Activated CD4-positive, alpha-beta T cell treated with anti-CD3 and anti-CD28 coated beads, Interleukin-2, amount 10 ng/mL, durations not matched to agents 7 days and 5 days (primary cell): ENCODE data around the gene S1PR1. TPM values are rescaled to one million over a fixed set of nuclear protein-coding genes. Genes with fewer than 3 reads are reported as not detected.
A peak's percentile ranks its signal among the peaks of the same experiment; 100 is the strongest.
"Not testable (repeated sequence)": the region's sequence is repeated elsewhere in the genome, so short reads cannot be mapped to it uniquely, and the experiment has no call there.

Experiments
- CTCF ChIA-PET: fragments of 350-600 bp; sonication (Branson Sonifier 250); formaldehyde crosslinking; loops from one replicate; lab custom pipeline; 2021; ENCODE audit warnings: antibody characterized with exemption; lab: Charles Lee
- POLR2A ChIA-PET: fragments of 350-600 bp; sonication (Branson Sonifier 250); formaldehyde crosslinking; loops from one replicate; lab custom pipeline; 2021; ENCODE audit warnings: antibody characterized with exemption; lab: Charles Lee
- DNase-seq: peaks from one replicate; pipeline ENCODE4 v3.0.0-alpha.2; 2020
- H3K27ac Mint-ChIP-seq: one replicate; pipeline ENCODE4 v1.8.0; 2021; ENCODE audit warnings: mild to moderate bottlenecking, moderate library complexity, mixed read lengths
- H3K27me3 Mint-ChIP-seq: one replicate; pipeline ENCODE4 v1.8.0; 2021; ENCODE audit warnings: mixed read lengths
- H3K36me3 Mint-ChIP-seq: one replicate; pipeline ENCODE4 v1.8.0; 2021; ENCODE audit warnings: low read depth, mixed read lengths
- H3K4me1 Mint-ChIP-seq: one replicate; pipeline ENCODE4 v1.8.0; 2021; ENCODE audit warnings: mixed read lengths
- H3K4me3 Mint-ChIP-seq: one replicate; pipeline ENCODE4 v1.8.0; 2021; ENCODE audit warnings: mild to moderate bottlenecking, moderate library complexity, mixed read lengths
- H3K9me3 Mint-ChIP-seq: one replicate; pipeline ENCODE4 v1.8.0; 2021; ENCODE audit warnings: mixed read lengths
- total RNA-seq, 2 experiments: library from RNA; stranded (reverse); gene quantifications; one replicate each; pipeline ENCODE4 v1.2.3, GENCODE V29; 2021

S1PR1 gene
- total RNA-seq, 2 experiments from 2014 or later: 177 to 209 TPM

DNA sequence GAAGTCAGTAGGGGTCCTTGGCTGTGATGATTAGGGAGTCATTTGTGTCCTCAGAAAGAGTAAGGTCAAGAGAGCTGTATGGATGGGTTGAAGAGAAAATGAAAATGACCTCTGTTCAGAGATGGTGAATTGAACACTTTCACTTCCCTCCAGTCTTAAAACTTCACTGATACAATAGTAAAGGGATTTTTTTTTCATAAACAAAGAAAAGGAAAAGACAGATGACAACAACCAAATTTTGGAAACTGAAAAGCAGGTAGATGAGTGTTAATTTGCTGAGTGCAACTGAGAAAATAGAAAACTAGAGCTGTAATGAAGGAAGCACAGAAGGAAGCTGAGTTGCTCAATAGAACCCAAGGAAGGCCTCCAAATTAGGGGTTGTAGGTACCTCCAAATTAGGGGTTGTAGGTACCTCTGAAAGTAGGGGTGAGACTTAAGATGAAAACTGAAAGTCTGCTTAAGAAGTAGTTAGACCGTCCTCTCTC lies 14.8 kb upstream of the S1PR1 start:
- H3K36me3 Mint-ChIP-seq: peaks cover 15% of the 10 kb centered on the region
- CTCF ChIA-PET: interaction anchor here (1.3 to 2.0 kb wide), 2 partner anchors 11 to 17 kb away, joined by 4 to 6 read pairs; no protein-coding TSS in a partner anchor
- H3K4me1 Mint-ChIP-seq: peaks cover 28% of the 10 kb centered on the region
- DNase-seq: no peak
- POLR2A ChIA-PET: no interaction called here
- H3K27me3 Mint-ChIP-seq: no peaks in the 10 kb centered on the region
- peak overlapping the region; percentile 78 for H3K27ac Mint-ChIP-seq
- peak overlapping the region; percentile 55 for H3K4me3 Mint-ChIP-seq
- peaks cover 5% of the 10 kb centered on the region for H3K9me3 Mint-ChIP-seq

DNA sequence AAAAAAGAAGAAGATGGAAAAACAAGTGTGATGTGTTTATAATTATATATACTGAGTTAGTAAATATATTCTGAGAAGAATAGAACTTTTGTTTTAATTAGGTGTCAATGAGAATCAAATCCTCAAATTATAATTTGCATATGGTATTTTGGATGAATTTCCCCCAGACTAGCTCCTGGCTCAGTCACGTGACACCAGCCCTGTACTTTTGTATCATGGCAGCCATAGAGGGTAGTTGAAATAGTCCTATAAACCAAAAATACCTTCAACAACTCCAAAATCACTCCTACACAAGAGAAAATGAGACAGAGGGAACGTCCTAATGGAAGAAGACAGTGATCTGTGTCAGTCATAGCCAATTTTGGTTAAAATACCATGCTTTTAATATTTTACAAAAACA lies 9.0 kb upstream of the S1PR1 start:
- H3K9me3 Mint-ChIP-seq: no peaks in the 10 kb centered on the region
- ChIA-PET POLR2A (interaction anchor here (0.6 kb wide), 1 partner anchor 83 kb away, joined by 3 read pairs; no protein-coding TSS in a partner anchor), CTCF (interaction anchor here (0.9 to 1.5 kb wide), 4 partner anchors 8 to 13 kb away, joined by 3 to 4 read pairs (median 3); no protein-coding TSS in a partner anchor)
- peaks cover 32% of the 10 kb centered on the region for H3K4me1 Mint-ChIP-seq
- H3K27ac Mint-ChIP-seq: no peak overlapping the region
- no peak for DNase-seq
- no peaks in the 10 kb centered on the region for H3K27me3 Mint-ChIP-seq
- H3K4me3 Mint-ChIP-seq: no peak overlapping the region
- peaks cover 37% of the 10 kb centered on the region for H3K36me3 Mint-ChIP-seq

GRCh38 chr1:101228424-101229134 lies 8.2 kb upstream of the S1PR1 start:
- Mint-ChIP-seq H3K27me3 (no peaks in the 10 kb centered on the region), H3K4me1 (peaks cover 37% of the 10 kb centered on the region), H3K36me3 (peaks cover 41% of the 10 kb centered on the region), H3K4me3 (no peak overlapping the region), H3K9me3 (no peaks in the 10 kb centered on the region), H3K27ac (no peak overlapping the region)
- no peak for DNase-seq
- POLR2A ChIA-PET: interaction anchor here (0.6 to 0.7 kb wide), 2 partner anchors 42 to 82 kb away, joined by 3 read pairs; no protein-coding TSS in a partner anchor
- CTCF ChIA-PET: interaction anchor here (0.6 to 1.5 kb wide), 4 partner anchors 10 to 97 kb away, joined by 3 read pairs; no protein-coding TSS in a partner anchor

- DNase-seq, H3K27me3 Mint-ChIP-seq, H3K9me3 Mint-ChIP-seq, H3K27ac Mint-ChIP-seq, H3K4me3 Mint-ChIP-seq, POLR2A ChIA-PET: not testable (repeated sequence)
- Mint-ChIP-seq H3K4me1 (peaks cover 49% of the 10 kb centered on the region), H3K36me3 (peaks cover 58% of the 10 kb centered on the region)
- CTCF ChIA-PET: interaction anchor here (0.6 to 1.5 kb wide), 3 partner anchors 13 to 54 kb away, joined by 3 read pairs; no protein-coding TSS in a partner anchor
Observed at GRCh38 chr1:101232182-101232581, 4.6 kb upstream of the S1PR1 start.

DNA sequence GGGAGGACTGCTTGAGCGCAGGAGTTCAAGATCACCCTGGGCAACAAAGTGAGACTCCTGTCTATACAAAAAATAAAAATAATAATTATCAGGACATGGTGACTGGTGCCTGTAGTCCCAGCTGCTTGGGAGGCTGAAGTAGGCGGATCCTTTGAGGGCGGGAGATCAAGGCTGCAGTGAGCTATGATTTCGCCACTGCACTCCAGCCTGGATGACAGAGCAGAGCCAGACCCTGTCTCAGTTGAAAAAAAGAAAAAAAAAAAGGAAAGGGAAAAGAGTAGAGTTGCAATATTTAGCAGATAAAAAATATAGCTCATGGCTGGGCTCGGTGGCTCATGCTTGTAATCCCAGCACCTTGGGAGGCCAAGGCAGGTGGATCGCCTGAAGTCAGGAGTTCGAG lies 3.3 kb upstream of the S1PR1 start:
- no peak overlapping the region for H3K27ac Mint-ChIP-seq
- CTCF ChIA-PET: interaction anchor here (0.6 to 1.5 kb wide), 3 partner anchors 12 to 57 kb away, joined by 3 to 4 read pairs (median 4); no protein-coding TSS in a partner anchor
- no peaks in the 10 kb centered on the region for H3K27me3 Mint-ChIP-seq
- peaks cover 69% of the 10 kb centered on the region for H3K36me3 Mint-ChIP-seq
- POLR2A ChIA-PET: interaction anchor here (0.6 kb wide), 1 partner anchor 89 kb away, joined by 3 read pairs; no protein-coding TSS in a partner anchor
- no peaks in the 10 kb centered on the region for H3K9me3 Mint-ChIP-seq
- peaks cover 43% of the 10 kb centered on the region for H3K4me1 Mint-ChIP-seq
- DNase-seq: no peak
- H3K4me3 Mint-ChIP-seq: no peak overlapping the region

- Mint-ChIP-seq H3K27ac (peak overlapping the region; percentile 99), H3K4me3 (peak overlapping the region; percentile 98)
Observed at GRCh38 chr1:101235216-101235695, 1.6 kb upstream of the S1PR1 start.

GRCh38 chr1:101235696-101236515 lies 913 bp upstream of the S1PR1 start:
- peak; percentile 80 for DNase-seq
- no peaks in the 10 kb centered on the region for H3K9me3 Mint-ChIP-seq
- peak overlapping the region; percentile 98 for H3K4me3 Mint-ChIP-seq
- ChIA-PET CTCF (interaction anchor here (0.5 to 2.2 kb wide), 19 partner anchors 9 to 287 kb away, joined by 3 to 8 read pairs (median 4); no protein-coding TSS in a partner anchor), POLR2A (interaction anchor here (0.6 to 2.2 kb wide), 9 partner anchors 37 to 309 kb away, joined by 3 to 20 read pairs (median 5); partner anchors contain the start of gene DPH5)
- peaks cover 81% of the 10 kb centered on the region for H3K36me3 Mint-ChIP-seq
- H3K27ac Mint-ChIP-seq: peak overlapping the region; percentile 99
- peaks cover 44% of the 10 kb centered on the region for H3K4me1 Mint-ChIP-seq
- no peaks in the 10 kb centered on the region for H3K27me3 Mint-ChIP-seq

More at GRCh38 chr1:101235216-101235695, 1.6 kb upstream of the S1PR1 start:
- peaks cover 43% of the 10 kb centered on the region for H3K4me1 Mint-ChIP-seq
- DNase-seq: no peak
- peaks cover 81% of the 10 kb centered on the region for H3K36me3 Mint-ChIP-seq
- CTCF ChIA-PET: interaction anchor here (0.6 to 2.2 kb wide), 10 partner anchors 8 to 308 kb away, joined by 3 to 8 read pairs (median 4); no protein-coding TSS in a partner anchor
- H3K27me3 Mint-ChIP-seq: no peaks in the 10 kb centered on the region
- H3K9me3 Mint-ChIP-seq: no peaks in the 10 kb centered on the region
- POLR2A ChIA-PET: interaction anchor here (0.6 to 2.2 kb wide), 10 partner anchors 36 to 308 kb away, joined by 3 to 20 read pairs (median 4); partner anchors contain the start of gene DPH5

DNA sequence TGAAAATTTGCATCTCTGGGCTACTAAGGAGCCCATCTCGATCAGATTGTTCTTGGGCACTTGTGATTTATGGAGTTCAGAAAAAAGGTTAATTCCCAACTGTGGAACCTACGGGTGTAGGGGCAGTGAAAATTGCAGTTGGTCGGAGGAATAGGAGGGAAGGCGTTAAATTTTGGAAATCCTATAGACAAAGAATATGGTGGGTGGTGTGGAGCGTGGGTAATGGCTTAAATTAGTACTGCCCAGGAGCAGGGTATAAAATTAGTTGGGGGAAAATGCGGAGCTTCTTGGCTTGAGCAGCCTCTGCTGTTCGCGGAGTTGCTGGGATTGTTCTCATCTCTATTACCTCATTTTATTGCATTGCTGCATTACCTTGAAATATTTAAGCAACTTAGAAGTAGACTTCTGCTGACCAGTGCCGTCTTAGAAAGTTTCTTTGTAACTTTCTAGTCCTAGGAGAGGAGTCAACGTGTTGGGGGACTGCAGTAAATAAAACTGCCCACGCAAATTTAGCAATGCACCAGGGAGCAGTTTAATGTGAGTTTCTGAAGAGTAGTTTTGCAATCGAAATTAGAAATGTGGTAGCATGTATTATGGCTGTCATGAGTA lies 514 bp downstream of the S1PR1 start:
- peak; percentile 12 for DNase-seq
- peaks cover 54% of the 10 kb centered on the region for H3K4me1 Mint-ChIP-seq
- POLR2A ChIA-PET: interaction anchor here (0.5 to 2.2 kb wide), 4 partner anchors 38 to 58 kb away, joined by 3 to 20 read pairs (median 5); no protein-coding TSS in a partner anchor

GRCh38 chr1:101238031-101238628 lies 1.3 kb downstream of the S1PR1 start:
- ChIA-PET POLR2A (interaction anchor here (0.6 to 1.5 kb wide), 6 partner anchors 39 to 707 kb away, joined by 3 to 5 read pairs (median 4); no protein-coding TSS in a partner anchor), CTCF (interaction anchor here (0.7 to 6.3 kb wide), 48 partner anchors 9 to 348 kb away, joined by 3 to 52 read pairs (median 4); partner anchors contain the start of gene DPH5)
- Mint-ChIP-seq H3K4me3 (peak overlapping the region; percentile 98), H3K27me3 (no peaks in the 10 kb centered on the region), H3K9me3 (no peaks in the 10 kb centered on the region), H3K36me3 (peaks cover 78% of the 10 kb centered on the region), H3K27ac (peak overlapping the region; percentile 99), H3K4me1 (peaks cover 53% of the 10 kb centered on the region)
- peak; percentile 63 for DNase-seq

More for the DNA sequence above, 514 bp downstream of the S1PR1 start:
- CTCF ChIA-PET: interaction anchor here (1.0 to 6.3 kb wide), 10 partner anchors 8 to 316 kb away, joined by 3 to 51 read pairs (median 5); no protein-coding TSS in a partner anchor
- Mint-ChIP-seq H3K27me3 (no peaks in the 10 kb centered on the region), H3K9me3 (no peaks in the 10 kb centered on the region), H3K36me3 (peaks cover 79% of the 10 kb centered on the region), H3K27ac (peak overlapping the region; percentile 99), H3K4me3 (peak overlapping the region; percentile 98)

DNA sequence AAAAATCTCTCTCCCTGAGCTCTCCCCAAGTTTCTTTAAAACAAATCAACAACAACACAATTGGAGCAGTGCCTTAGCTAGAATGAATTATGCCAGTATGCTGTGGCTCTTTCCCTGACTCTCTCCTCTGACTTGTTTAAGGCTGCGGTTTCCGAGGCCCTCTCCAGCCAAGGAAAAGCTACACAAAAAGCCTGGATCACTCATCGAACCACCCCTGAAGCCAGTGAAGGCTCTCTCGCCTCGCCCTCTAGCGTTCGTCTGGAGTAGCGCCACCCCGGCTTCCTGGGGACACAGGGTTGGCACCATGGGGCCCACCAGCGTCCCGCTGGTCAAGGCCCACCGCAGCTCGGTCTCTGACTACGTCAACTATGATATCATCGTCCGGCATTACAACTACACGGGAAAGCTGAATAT lies 1.9 kb downstream of the S1PR1 start:
- peaks cover 54% of the 10 kb centered on the region for H3K4me1 Mint-ChIP-seq
- peak overlapping the region; percentile 98 for H3K4me3 Mint-ChIP-seq
- H3K9me3 Mint-ChIP-seq: no peaks in the 10 kb centered on the region
- H3K36me3 Mint-ChIP-seq: peaks cover 82% of the 10 kb centered on the region
- ChIA-PET POLR2A (interaction anchor here (0.5 to 1.5 kb wide), 9 partner anchors 39 to 708 kb away, joined by 3 to 5 read pairs (median 4); no protein-coding TSS in a partner anchor), CTCF (interaction anchor here (0.7 to 6.3 kb wide), 55 partner anchors 9 to 348 kb away, joined by 3 to 52 read pairs (median 4); partner anchors contain the start of gene DPH5)
- peak overlapping the region; percentile 99 for H3K27ac Mint-ChIP-seq
- no peaks in the 10 kb centered on the region for H3K27me3 Mint-ChIP-seq
- peak; percentile 90 for DNase-seq
